Osteocyte (in vitro differentiated cells): ENCODE data around the gene CTNS. TPM values are rescaled to one million over a fixed set of nuclear protein-coding genes. Genes with fewer than 3 reads are reported as not detected.
A peak's percentile ranks its signal among the peaks of the same experiment; 100 is the strongest.

ENCODE experiments used
- DNase-seq: peaks from one replicate; pipeline ENCODE4 v3.0.0; 2021; ENCODE audit warnings: mixed read lengths; ENCODE audit not compliant: unreplicated experiment; ENCODE audit errors: extremely low spot score
- H3K27ac Mint-ChIP-seq: one replicate; pipeline ENCODE4 v1.8.0; 2021; ENCODE audit warnings: mild to moderate bottlenecking, mixed read lengths; ENCODE audit not compliant: unreplicated experiment
- H3K27me3 Mint-ChIP-seq: one replicate; pipeline ENCODE4 v1.8.0; 2021; ENCODE audit warnings: mixed read lengths; ENCODE audit not compliant: unreplicated experiment
- H3K36me3 Mint-ChIP-seq: one replicate; pipeline ENCODE4 v1.8.0; 2021; ENCODE audit warnings: mixed read lengths; ENCODE audit not compliant: unreplicated experiment
- H3K4me1 Mint-ChIP-seq: one replicate; pipeline ENCODE4 v1.8.0; 2021; ENCODE audit warnings: mixed read lengths; ENCODE audit not compliant: unreplicated experiment
- H3K4me3 Mint-ChIP-seq: one replicate; pipeline ENCODE4 v1.8.0; 2021; ENCODE audit warnings: mild to moderate bottlenecking, moderate library complexity, mixed read lengths; ENCODE audit not compliant: unreplicated experiment
- H3K9me3 Mint-ChIP-seq: one replicate; pipeline ENCODE4 v1.8.0; 2021; ENCODE audit warnings: mixed read lengths; ENCODE audit not compliant: unreplicated experiment
- CTCF ChIP-seq: fragments of 200-600 bp; sonication (generic); IDR thresholded peaks from 2 replicates; pipeline ENCODE4 v1.5.0; 2021; ENCODE audit warnings: antibody characterized with exemption, mild to moderate bottlenecking, moderate library complexity
- total RNA-seq: library from RNA; stranded (reverse); gene quantifications from 2 replicates; pipeline ENCODE4 v1.2.1, GENCODE V29; 2021

CTNS gene
- total RNA-seq, 1 donor from 2014 or later = 23.8 TPM

GRCh38 chr17:3667366-3668278, 31.1 kb downstream of the CTNS start:
- Mint-ChIP-seq H3K27ac (peak overlapping the region; percentile 94), H3K27me3 (no peaks in the 10 kb centered on the region), H3K36me3 (peaks cover 13% of the 10 kb centered on the region), H3K9me3 (no peaks in the 10 kb centered on the region), H3K4me1 (peaks cover 33% of the 10 kb centered on the region), H3K4me3 (peak overlapping the region; percentile 89)
- peak; percentile 96 for DNase-seq
- peak; percentile 12 for TF ChIP-seq CTCF

GRCh38 chr17:3668279-3669084, 31.9 kb downstream of the CTNS start, which contains the start of the genes EMC6 and TAX1BP3:
TSS of gene EMC6 (plus strand) at chr17:3668812. CDS start at chr17:3669147, 335 bp downstream.
TSS of gene TAX1BP3 (minus strand) at chr17:3668578. CDS start at chr17:3668526, 52 bp downstream.
- Mint-ChIP-seq H3K9me3 (no peaks in the 10 kb centered on the region), H3K27me3 (no peaks in the 10 kb centered on the region), H3K4me3 (peak within 1 kb of the TSS; percentile 89), H3K4me1 (peaks cover 33% of the 10 kb centered on the region), H3K27ac (peak within 1 kb of the TSS; percentile 94), H3K36me3 (peaks cover 13% of the 10 kb centered on the region)
- DNase-seq = peak; percentile 100
- no peak for TF ChIP-seq CTCF

GRCh38 chr17:3669085-3669347, 32.5 kb downstream of the CTNS start:
- peaks cover 13% of the 10 kb centered on the region for H3K36me3 Mint-ChIP-seq
- TF ChIP-seq CTCF = no peak
- peak overlapping the region; percentile 83 for H3K27ac Mint-ChIP-seq
- no peak for DNase-seq
- H3K4me1 Mint-ChIP-seq = peaks cover 33% of the 10 kb centered on the region
- no peaks in the 10 kb centered on the region for H3K9me3 Mint-ChIP-seq
- H3K4me3 Mint-ChIP-seq = peak overlapping the region; percentile 89
- no peaks in the 10 kb centered on the region for H3K27me3 Mint-ChIP-seq

- Mint-ChIP-seq H3K4me1 (peaks cover 33% of the 10 kb centered on the region), H3K36me3 (peaks cover 7% of the 10 kb centered on the region), H3K27ac (peak overlapping the region; percentile 83), H3K27me3 (no peaks in the 10 kb centered on the region), H3K4me3 (peak overlapping the region; percentile 89), H3K9me3 (no peaks in the 10 kb centered on the region)
- no peak for DNase-seq
- TF ChIP-seq CTCF = no peak
These were observed 33.0 kb downstream of the CTNS start for GRCh38 chr17:3669548-3669947.

- no peak overlapping the region for H3K27ac Mint-ChIP-seq
- no peak for TF ChIP-seq CTCF
- H3K9me3 Mint-ChIP-seq = no peaks in the 10 kb centered on the region
- no peak for DNase-seq
- H3K27me3 Mint-ChIP-seq = no peaks in the 10 kb centered on the region
- peaks cover 2% of the 10 kb centered on the region for H3K36me3 Mint-ChIP-seq
- H3K4me1 Mint-ChIP-seq = peaks cover 9% of the 10 kb centered on the region
- no peak overlapping the region for H3K4me3 Mint-ChIP-seq
These were observed 36.0 kb downstream of the CTNS start for GRCh38 chr17:3672571-3672970.
